Stimulated activated CD8-positive, alpha-beta memory T cell treated with anti-CD3 and anti-CD28 coated beads, Interleukin-7, amount 100 ng/mL, for 24 hours (primary cell): ENCODE results near the gene NOS3.

ENCODE experiments used
- DNase-seq: peaks from one replicate; pipeline ENCODE4 v3.0.0-alpha.2; 2020; ENCODE audit warnings: low read depth

Gene NOS3

DNA sequence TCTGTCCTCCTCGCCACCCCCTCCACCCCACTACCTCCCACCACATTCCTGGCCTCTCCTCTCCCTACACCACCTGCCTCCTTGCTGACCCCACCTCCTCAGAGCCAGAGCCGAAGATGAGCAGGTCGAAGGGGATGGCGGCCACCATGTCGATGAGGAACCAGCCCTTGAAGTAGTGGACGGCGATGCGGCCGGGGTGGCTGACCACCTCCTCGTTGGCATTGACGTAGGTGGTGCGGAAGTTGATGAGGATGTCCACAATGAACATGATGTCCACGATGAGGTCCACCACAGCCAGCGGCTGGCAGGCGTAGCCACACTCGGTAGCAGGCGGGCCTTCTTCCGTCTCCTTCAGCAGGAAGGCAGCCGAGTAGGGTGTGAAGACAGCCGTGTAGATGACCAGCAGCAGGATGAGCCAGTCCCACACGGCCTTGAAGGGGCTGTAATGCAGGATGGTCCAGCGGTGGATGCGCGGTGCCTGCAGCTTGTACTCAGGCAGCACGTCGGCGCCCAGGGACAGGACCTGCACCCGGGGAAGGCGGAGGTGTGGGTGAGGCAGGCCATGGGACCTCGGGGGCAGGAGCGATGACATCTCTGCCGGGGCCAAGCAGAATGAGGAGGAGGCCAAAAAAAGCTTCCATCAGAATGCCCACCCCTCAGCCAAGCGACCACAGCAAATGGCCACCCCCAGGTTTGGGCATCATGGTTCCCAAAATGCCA lies 38.3 kb upstream of the NOS3 start:
- DNase-seq, result no peak

DNA sequence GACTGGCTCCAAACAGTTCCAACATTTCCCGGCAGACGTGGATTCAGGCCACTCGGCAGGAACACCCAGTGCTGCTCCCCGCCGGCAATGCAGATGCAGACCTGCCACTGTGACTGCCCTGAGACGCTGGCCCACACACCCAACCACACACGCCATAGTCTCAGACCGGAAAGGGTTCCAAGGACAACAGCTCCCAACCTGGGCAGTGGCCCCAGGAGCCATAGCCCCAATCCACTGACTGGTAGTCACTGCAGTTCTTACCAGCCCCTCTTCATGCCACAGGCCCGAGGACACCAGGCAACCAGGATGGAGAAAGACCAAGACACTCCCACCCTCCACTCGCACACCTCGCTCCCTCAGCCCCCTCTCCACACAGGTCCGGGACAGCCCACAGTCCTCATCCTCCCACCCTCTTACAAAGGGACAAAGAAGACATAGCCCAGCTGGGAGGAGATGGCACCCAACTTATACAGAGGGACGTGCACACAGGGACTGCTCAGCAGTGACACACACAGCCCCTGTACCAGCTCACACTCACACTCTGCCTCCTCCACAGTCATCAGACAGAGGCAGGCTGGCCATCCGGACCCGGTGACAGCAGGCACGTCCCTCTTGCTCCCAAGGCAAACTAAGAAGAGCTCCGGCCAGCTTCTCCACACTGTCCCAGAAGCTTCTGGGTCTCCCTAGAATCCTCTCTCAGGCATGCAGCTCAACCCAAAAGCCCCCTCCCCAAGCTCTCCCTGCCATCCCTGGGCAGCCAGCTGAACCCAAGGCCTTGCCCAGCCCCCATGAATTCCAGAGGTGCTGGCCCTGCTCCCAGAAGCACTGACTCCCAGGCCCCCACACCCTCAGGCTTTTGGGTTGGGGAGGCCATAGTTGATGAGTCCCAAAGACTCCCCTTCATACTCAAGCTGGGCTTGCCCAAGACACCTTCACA lies 37.5 kb upstream of the NOS3 start:
- DNase-seq, result no peak

DNA sequence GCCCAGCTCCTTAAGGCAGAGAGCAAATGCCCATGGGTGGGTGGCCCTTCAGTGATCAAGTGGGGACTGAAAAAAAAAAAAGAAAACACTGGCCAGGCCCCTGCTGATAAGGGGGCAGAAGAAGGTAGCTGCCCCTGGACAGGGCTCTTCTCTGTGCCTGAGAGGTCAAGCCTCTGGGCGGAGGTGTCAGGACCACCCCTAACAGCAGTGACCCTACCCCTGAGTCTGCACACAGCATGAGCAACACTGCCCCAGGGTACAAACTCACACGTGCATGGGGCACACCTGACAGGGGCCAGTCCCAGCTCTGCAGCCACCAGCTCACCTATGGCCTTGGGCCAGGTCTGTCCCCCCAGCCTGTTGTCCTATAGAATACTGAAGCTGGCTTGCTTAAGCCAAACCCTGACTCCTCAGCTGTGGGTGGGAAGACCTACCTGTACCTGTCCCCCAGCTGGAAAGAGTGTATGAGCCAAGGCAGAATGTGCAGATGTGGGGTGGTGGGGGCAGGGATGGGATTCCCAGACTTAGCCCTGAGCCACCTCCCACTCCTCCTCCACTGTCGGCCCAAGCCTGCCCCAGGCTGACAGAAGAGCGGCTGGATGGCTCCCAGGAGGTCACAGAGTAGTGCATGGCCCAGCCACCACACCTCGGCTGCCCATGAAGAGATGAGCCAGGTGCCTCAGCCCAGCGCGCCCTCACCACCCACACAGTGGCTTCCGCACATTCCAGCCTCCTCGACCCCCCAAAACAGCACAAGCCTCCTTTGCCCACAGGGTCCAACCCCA lies 36.4 kb upstream of the NOS3 start:
- no peak for DNase-seq

DNA sequence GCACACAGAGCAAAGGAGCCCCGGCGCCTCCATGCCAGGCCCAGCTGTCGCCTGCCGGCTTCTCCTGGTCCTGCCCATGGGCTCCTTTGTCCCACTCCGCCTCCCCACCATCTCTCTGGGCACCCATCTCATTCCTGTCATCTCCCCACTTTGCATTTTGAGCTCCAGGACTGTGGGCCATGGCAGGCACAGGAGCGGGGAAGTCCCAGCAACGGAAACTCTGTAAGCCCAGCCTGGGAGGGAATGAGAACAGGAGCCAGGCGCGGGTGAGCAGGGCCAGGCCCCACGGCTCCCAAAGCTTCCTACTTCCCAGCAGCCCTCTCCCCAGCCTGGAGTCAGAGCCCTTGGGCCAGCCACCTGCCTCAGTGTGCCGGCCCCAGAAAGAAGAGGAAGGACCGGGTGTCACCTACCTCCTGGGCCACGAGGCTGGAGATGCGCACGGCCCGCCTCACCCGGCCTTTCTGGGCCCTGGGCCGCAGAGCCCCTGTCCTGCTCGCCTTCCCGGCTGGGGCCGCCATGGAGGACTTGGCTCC lies 35.8 kb upstream of the NOS3 start:
- no peak for DNase-seq

DNA sequence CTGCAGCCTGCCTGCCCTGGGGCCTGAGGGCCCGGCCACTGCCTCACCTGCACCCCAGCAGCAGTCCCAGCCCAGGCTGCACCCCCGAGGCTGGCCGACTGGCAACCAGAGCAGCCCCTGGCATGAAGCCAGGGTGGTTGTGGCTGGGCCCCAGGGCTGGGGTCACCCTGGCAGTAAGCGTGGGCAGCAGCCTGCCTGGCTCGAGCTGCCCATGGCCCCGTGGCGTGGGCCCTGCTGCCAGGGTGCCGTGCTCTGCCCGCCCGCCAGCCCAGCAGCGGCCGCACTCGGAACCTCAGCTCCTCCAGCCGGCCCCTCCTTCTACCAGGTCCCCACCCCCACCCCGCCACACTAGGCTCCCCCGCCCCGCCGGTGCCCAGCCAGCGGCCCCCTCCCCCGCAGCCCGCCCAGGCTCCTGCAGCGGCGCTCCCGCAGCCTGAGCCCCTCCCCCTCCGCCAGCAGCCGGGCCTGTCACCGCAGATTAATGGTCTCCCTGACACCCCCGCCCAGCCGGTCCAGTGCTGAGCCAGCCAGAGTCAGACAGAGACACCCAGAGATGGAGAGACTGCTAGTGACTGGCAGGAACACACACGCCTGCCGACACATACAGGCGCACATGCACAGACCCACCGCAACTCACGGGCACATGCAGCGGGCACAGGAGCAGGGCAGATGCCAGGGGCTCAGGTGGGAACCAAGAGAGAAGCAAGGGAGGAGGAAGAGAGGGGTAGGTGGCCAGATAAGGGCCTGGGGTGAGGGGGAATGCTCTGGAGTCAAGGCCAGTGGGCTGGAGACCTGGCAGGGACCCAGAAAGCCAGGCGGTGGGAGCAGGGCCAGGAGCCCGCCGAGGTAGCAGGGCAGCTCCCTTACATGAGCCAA lies 35.1 kb upstream of the NOS3 start:
- no peak for DNase-seq

DNA sequence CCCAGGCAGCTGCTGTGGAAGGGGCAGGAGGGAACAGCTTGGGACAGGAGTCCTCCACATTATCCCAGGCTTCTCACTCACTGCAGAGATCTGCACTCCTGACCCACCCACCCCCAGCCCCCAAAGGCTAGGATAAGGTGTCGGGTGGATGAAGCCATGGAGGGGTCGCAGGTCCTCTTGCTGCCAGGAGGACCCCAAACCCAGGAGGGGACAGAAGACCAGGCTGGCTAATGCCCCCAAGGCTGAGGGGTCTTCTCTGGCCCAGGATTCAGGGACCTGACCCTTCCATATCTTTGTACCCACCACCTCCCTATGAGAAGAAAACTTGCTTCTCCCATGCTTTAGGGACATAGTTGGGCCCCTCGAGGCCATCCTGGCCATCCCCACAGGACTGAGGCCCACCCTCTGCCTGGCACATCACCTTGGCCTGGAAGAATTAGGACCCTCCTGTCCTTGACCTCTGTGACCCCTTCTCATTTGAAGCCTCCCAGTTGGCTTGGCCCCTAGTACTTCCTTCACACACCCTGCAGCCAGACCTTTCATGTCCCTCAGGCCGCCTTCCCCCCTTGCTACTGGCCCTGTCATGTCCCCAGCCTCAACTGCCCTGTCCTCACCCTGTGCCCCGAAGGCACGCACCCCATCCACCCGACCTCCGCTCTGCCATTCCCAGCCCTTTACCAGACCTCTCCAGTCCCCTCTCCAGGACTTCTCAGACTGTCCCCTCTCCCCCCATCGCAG lies 34.3 kb upstream of the NOS3 start:
- no peak for DNase-seq

DNA sequence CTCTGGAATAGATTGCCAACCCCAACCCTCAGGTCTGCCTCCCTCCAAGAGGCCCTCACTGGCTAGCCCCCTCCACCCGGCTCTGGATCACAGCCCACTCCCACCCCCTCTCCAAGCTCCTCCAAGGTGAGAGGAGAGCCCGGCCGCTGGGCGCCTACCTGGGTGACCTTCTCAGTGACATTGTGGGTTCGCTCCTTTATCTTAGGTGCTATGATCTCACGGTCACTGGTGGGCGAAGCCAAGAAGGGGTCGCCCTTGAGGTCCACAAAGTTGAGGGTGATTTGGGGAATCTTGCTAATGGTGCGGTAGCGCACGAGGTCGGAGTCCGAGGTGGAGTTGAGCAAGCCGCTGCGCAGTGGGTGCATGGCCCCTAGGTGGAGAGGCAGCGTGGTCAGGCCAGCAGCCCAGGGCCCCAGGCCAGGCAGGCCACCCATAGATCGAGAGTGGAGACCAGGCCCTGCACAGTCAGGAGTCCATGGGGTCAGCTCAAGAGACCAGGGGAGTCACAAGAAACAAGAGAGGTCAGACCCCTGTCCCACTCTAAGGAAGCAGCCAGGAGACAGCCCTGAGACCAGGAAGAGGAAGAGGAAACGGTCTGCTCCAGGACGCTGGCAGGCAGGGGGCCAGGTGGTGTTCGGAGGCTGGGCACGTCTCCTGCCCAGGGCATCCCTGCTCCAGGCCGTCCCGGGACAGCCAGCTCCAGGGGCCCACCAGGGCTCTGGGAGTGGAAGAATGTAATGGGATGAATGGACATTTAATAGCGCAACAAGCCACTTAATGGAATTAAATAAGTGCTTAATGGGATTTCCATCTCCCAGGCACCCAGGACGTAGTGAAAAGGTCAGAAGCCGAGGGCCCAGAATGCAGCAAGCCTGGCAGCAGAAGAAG lies 33.4 kb upstream of the NOS3 start:
- DNase-seq, result no peak

DNA sequence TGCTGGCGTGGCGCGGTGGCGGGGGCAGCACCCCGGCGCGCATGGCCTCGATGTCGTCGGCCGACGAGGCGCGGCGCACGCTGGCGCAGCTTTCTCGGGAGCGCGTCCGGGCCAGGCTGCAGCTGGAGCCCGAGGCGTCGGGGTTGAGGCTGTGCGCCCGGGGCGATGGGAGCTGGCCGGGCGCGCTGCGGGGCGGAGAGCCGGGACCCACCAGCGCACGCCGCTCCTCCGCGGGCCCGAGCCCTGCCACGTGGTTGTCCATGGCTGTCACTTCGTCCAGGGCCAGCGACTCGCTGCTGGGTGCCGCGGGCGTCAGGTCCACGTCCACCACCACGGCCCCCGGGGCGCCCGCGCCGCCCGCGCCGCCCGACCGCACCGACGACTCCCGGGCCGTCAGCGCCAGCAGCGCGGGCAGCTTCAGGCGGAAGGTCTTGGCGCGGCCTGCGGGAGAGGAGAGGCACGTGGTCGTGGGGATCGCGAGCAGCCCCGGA lies 32.7 kb upstream of the NOS3 start:
- no peak for DNase-seq

DNA sequence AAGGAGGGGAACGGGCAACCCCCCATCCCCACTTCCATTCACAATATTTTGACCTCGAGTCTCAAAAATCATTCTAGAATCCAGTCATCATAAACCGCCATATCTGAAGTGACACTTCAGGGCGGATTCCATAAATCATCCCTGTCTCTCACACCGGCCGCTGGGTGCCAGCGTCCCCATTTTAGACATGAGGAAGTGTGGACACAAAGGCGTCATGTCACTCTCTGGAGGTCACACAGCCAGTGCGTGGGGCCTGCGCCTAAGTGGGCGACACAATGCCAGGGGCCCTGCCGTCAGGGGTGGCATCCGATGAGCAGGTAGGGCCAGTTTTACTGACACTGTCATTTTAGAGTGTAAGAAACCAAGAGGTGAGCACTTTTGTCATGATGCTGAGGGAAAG lies 32.2 kb upstream of the NOS3 start:
- no peak for DNase-seq

DNA sequence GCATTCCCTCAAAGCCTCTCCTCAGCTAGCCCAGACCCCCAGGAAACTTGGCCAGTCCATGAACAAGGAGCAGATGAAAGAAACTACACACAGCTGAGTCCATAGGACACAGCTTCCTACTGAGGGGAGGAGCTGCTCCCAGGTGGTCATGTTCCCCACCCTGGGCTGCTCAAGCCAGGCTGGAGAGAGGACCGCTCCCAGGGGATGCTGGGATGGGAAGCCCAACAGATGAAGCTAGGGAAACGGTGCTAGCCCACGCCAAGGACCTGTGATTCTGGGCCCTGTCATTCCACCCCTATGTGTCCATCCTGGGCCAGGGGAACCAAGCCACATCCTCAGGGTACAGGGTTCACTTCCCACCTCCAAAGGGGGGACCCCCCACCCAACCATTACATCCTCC lies 31.7 kb upstream of the NOS3 start:
- DNase-seq, result no peak

DNA sequence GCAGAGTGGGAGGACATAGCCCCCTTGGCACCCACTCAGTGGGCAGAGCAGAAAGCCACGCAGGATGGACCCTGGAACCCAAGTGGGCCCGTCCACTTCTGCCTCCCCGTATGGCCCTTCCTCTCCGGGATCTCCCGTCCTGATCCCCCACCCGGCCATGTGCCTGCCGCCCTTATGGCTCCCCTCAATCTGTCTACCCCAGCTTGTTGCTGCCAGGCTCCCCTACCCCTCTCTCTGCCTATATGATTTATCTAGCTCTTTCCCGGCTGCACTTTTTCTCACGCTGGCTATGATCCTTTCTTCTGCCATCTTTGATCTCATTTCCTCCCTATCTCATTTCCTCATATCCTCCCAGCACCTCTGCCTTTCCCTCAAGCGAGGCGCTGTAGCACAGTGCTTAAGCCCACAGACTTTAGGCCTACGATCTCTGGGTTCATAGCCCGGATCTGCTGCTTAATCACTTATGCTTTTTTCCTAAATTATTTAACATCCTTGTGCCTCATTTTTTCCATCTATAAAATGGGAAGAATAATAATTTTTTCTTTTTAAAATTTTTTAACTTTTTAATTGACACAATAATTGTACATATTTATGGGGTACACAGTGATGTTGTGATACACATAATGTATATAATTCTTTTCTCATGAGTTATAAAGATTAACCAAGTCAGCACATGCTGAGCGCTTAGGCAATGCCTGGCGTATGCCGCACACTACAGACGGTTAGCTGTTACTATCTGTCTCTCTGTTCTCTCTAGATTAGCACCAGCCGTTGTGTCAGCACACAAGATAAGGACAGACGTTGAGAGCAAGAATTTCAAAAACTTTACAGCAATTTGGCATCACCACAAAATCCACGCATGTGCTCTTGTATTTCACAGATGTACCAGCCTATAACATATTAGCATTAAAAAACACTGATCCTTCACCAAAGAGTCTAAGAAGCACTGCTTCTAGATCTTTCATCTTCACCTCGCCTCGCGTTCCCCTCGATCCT lies 30.8 kb upstream of the NOS3 start:
- no peak for DNase-seq

DNA sequence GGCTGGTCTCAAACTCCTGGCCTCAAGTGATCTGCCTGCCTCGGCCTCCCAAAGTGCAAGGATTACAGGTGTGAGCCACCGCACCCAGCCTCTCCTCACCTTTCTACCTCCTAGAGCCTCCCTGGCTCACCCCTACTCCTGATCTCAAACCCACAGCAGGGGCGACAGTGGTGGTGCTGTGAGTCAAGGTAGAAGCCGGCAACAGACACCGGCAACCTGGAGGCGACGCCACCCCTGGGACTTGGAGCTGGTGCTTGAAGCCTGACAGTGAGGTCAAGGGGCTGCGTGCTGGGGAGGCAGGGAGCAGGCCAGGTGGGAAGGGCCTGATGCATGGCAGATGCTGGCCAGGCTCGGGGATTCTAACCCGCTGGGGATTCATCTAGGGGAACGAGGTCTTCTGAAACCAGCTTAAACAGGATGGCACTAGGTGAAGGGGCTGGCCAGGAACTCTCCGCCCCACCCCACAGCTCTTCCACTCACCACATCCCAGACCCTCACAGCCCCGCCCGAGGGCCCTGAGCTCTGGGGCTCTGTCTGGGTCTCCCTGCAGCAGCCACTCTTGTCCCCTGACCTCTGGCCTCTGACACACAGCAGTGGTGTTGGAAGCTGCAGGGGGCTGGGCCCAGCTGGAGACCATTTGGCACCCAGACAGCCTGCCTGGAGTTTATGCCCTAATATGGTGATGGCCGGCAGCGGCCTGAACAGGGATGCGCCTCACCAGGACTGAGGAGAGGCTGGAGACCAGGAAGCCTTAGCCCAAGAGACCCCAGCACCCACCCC lies 29.1 kb upstream of the NOS3 start:
- DNase-seq, result no peak

DNA sequence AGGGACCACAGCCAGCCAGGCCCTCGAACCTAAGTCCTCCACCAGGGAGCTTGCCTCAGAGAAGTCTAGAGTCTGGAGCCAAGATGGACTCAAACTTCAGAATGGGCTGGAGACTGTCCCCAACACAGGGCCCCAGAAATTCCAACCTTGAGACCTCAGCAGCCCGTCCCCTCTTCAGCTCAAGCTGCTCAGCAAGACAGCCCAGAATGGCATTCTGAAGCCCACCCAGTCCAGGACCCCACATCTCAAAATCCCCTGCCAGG lies 28.6 kb upstream of the NOS3 start:
- DNase-seq, result no peak

DNA sequence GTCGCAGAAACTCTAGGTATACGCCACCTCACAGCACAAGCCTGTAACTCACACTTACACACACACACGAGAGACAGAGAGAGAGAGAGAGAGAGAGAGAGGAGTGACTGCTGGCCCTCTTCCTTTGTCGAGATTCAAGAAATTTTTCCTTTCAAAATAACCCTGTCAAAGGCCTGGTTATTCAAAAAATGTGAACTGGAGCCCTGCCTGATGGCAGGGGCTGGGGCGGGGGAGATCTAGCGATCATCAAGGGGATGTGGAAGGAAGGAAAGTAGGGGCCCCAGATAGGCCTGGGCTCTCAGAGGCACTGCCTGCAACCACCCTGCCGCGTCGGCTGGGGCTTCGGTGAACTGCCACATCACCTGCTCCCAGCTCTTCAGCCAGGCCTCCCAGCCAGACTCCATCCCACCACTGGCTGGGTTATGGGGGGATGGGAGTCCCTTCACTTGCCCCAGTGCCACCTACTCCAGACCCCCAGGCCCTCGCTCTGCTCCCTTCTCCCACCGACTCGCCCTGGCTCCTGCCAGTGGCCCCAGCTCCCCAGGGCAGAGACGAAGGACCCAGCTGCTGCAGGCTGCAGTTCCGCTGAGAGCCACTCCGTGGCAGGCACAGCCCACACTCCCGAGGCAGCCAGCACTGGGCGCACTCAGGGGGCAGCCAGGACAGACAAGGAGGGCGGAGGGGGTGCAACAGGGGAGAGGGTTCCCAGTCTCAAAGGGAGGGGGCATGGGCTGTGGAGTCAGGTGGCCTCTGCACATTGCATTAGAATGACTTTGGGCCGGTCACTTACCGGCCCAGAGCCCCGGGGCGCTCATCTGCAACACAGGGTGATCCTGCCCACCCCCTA lies 28.0 kb upstream of the NOS3 start:
- DNase-seq, result no peak

DNA sequence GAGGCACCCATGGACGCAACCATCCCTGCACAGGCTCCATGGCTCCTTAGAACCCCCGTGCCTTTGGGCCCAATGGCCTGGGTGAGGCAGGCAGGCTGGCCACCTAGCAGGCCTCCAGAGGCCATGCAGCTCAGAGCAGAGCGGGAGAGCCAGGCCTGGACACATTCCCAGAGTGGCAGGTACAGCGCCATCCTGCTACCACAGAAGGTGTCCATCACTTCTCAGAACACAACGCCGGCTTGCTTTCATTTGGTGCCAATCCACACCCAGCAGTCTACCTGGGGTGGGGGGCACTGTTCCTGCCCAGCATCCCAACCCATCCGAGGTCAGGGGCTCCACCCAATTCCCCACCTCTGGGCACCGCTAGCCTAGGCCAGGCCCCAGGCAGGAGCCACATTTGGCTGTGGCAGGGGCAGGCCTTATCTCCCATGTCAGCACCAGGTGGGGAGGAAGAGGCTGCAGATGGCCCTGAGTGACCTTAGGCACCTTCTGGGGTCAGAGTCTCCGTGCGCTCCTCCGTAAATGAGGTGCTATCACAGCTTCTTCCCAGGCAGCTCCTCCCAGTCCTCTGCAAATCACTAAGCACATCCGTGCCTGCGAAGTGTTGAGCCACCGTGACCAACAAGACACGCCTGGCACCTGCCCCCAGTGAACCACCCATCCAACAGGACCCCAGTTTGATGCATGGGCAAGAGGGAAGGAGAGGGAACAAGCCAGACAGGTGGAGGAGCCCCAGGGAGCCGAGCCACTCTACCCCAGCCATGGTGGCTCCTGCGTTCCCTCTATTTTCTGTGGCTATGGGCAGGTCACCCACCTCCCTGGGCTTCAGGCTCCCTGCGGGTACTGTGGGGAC lies 26.9 kb upstream of the NOS3 start:
- no peak for DNase-seq

DNA sequence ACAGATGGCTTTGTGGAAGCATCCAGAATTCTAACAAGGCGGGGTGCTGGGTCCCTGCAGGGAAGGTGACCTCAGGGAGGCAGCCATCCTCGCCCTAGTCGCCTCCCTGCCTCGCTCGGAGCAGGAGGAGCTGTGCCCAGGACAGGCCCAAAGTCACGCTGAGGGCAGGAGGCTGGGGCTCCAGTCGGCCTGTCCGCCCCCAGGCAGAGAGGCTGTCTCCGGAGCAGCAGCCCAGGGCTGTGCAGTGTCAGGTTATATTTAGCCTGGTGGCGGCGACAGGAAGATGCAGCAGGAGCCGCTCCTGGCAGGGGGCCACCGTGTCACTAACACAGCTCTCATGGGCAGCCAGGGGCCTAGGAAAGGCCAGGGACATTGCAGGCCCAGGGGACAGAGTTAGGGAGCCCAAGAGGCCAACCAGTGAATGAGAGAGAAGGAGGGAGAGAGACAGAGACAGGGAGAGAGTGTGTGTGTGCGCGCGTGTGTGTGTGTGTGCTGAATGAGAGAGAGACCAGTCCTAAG lies 26.2 kb upstream of the NOS3 start:
- DNase-seq, result no peak
